ENCODE measurements around the gene CD19. TPM values are rescaled to one million over a fixed set of nuclear protein-coding genes. Genes with fewer than 3 reads are reported as not detected.

CD19 gene
- total RNA-seq, 1 donor from 2014 or later = not detected

DNA sequence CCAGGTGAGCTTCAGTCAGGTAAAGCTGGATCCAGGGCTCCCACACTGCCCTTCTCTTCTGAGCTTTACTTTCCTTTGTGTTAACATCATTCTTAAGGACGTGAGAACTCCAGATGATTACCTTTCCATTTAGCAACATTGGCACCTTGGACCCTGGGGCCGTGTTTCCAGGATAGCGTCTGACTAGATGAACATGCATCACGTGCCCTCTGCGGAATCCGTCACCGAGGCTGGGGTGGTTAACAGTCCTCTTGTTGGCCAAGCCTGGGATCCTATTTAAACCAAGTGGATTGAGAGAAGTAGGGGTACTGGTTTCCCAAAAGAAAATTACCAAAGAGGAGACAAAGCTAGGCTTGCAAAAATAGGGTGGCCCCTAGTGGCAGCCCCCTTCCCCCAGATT is 49.2 kb downstream of the CD19 start:
- no peak for DNase-seq (ENCODE audit: low read depth)

DNA sequence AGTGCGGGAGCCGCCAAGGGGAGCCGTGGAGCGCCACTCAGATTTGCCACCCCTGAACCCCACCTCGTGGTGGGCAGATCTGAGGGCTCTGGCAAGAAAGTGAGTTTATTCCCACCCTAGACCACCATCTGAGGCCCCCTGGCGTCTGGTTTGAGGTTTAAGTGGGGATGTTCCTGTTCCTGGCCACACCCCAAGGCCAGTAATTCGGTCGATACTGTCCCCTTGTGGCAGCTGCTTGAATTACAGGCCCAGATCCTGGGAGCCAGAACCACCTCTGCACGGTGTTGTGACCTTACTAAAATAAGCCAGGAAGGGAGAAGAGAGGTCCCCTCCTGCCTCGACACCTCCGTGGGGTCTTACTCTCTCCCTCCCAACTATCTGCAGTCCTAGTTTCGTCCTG is 49.7 kb downstream of the CD19 start:
- DNase-seq (ENCODE audit: low read depth) = no peak

DNA sequence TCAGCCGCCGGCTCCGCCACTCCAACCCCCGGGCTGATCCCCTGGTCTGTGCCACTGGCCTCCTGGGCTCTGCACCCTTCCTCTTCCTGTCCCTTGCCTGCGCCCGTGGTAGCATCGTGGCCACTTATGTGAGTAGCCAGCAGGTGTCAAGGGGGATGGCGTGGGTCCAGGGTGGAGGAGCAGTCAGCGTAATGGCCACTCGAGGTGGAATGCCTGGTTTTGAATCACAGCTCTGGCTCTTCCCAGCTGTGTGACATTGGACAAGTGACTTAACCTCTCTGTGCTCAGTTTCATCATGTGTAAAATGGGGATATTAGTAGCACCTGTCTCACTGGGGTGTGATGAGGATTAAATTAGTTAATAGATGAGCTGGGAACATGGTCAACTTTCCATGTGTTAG is 50.6 kb downstream of the CD19 start:
- no peak for DNase-seq (ENCODE audit: low read depth)

DNA sequence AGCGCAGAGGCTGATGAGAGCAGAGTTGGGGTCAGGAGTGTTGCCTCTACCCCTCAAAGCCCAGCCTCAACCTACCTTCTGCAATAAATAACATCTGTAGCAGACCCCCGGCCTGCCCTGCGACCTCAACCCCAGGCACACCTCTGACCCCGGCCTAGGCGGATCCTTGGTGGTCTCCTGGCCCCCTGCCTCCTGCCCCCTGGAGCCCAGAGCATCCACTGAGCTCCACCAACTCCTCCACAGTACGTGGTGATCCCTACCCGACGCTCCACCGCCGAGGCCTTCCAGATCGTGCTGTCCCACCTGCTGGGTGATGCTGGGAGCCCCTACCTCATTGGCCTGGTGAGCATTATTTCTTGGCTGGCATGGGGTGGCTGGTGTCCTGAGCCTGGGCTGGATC is 51.2 kb downstream of the CD19 start:
- DNase-seq (ENCODE audit: low read depth) = no peak

DNA sequence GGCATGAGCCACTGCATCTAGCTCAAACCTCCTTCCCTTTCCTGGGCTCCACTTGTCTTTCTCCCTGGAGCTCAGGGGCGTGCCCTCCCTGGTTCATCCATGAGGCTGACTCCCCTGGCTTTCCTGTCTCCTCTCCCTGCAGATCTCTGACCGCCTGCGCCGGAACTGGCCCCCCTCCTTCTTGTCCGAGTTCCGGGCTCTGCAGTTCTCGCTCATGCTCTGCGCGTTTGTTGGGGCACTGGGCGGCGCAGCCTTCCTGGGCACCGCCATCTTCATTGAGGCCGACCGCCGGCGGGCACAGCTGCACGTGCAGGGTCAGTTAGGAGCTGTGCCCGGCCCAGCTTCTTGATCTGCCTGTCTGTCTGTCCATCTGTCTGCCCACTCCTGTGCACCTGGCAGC is 51.9 kb downstream of the CD19 start:
- no peak for DNase-seq (ENCODE audit: low read depth)

DNA sequence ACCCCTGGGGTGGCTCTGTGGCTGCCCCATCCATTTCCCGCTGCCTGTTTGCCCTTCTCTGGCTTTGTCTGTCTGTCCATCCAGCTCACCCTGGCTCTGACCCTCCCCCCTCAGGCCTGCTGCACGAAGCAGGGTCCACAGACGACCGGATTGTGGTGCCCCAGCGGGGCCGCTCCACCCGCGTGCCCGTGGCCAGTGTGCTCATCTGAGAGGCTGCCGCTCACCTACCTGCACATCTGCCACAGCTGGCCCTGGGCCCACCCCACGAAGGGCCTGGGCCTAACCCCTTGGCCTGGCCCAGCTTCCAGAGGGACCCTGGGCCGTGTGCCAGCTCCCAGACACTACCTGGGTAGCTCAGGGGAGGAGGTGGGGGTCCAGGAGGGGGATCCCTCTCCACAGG is 52.3 kb downstream of the CD19 start:
- no peak for DNase-seq (ENCODE audit: low read depth)

DNA sequence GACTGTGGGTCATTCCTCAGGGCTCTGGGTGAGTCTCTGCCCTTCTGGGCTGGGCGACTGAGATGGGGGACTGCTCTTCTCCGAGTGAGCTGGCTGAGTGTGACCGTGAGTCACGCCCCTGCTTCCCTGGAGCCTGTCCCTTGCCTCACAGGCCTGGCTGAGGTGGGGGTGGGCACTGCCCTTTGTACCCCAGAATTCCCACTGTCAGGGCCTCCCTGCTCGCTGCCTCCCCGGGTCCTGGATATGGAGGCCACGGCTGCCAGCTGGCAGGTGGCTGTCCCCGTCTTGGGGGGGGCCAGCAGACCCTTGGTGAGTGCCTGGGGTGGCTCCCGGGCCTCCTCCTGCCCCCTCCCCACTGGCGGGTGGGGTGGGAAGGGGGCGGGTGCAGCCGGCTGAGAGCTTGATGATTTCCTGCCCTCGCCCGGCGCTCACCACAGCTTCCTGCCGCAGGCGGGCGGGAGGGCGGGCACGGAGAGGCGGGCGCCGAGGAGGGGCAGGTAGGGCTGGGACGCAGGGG is 52.9 kb downstream of the CD19 start, which contains the start of gene LAT:
TSS of gene LAT (plus strand) at position 434 of the 517 bp plus-strand sequence. CDS start 366 bp downstream, outside the sequence.
- DNase-seq (ENCODE audit: low read depth) = no peak

DNA sequence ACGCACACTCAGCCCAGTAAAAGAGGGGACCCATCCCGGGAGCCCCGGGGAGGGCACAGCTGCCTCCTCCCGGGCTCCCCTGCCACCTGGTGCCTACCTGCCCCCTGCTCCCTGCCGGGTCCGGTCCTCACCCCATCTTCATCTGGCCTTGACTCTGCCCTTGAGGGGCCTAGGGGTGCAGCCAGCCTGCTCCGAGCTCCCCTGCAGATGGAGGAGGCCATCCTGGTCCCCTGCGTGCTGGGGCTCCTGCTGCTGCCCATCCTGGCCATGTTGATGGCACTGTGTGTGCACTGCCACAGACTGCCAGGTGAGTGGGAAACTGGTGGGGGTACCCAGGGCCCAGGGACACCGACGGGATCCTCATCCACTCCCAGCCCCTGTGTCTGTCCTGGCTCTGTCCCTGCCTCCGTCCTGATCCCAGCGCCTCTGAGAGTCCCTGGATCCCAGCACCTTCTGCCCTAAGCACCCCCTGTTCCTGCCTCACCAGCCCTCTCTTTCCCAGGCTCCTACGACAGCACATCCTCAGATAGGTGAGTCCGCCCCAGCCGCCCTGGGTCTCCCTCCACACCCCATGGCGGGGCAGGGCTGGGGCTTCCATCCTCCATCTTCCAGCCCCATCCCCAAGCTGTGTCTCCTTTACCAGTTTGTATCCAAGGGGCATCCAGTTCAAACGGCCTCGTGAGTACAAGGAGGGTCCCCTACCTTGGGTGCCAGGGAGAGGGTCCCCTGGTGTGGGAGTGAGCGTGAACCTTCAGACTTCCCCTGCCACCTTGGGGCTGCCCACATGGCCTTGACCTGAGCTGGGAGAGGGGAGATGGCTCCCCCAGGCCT is 53.7 kb downstream of the CD19 start:
- no peak for DNase-seq (ENCODE audit: low read depth)

DNA sequence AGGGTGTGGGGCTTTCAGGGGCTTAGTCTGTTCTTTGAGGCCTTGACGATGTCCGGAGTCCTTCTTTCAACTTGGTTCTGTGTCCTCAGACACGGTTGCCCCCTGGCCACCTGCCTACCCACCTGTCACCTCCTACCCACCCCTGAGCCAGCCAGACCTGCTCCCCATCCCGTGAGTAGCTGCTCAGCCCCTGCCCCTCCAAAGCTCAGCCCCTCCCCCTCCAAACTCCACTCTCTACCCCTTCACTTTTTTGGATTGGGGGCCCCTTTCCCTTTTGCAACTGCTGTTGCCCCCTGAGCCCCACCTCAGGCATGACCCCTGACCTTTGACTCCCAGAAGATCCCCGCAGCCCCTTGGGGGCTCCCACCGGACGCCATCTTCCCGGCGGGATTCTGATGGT is 54.3 kb downstream of the CD19 start:
- DNase-seq (ENCODE audit: low read depth) = no peak

DNA sequence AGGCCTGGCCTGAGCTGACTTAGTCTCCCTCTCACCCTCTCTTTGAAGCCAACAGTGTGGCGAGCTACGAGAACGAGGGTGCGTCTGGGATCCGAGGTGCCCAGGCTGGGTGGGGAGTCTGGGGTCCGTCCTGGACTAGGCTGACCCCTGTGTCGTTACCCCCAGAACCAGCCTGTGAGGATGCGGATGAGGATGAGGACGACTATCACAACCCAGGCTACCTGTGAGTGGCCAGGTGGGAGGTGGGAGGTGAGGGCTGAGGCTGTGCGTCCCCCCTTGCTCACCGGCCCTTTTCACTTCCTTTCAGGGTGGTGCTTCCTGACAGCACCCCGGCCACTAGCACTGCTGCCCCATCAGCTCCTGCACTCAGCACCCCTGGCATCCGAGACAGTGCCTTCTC is 54.7 kb downstream of the CD19 start:
- DNase-seq (ENCODE audit: low read depth) = no peak

DNA sequence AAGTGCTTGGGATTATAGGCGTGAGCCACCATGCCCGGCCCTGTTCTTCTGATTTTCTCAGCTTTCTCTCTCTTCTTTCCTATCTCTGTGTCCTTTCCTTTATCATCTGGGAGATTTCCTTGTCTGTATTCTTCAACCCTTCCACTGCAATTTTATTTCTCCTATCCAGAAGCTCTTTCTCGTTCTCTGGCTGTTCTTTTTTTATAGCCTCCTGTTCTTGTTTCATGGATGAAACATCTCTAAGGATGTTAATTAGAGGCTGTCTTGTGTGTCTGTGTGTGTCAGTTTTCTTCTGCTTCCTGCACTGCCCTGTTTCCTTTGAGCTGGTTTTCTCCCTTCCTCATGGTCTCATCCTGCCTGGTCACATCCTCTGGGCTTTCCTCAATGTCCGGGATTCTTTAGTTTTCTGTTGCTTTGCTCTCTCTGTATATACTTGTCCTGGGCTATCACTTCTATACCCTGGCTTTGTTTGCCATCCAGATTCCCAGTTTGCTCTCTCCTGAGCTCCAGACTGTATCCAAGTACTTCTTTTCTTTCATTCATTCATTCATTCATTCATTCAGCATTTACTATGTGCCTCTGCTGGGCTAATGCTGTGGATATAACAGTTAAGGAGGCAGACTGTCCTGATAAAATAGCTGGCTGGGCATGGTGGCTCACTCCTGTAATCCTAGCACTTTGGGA is 55.5 kb downstream of the CD19 start:
- DNase-seq (ENCODE audit: low read depth) = no peak

Other genes with a start within 250 kb of the CD19 start
- 96.7 and 103 TPM in 2 replicates for gene EIF3C, start 220.5 kb upstream of the CD19 start, total RNA-seq
- 0.68 and 1.1 TPM in 2 replicates for gene NPIPB9, start 180.2 kb upstream of the CD19 start, total RNA-seq
- 55.4 and 70.0 TPM in 2 replicates for gene ATXN2L, start 109.0 kb upstream of the CD19 start, total RNA-seq
- 144 and 154 TPM in 2 replicates for gene TUFM, start 85.6 kb upstream of the CD19 start, total RNA-seq
- gene SH2B1, start 68.1 kb upstream of the CD19 start, total RNA-seq = 33.8 and 36.3 TPM in 2 replicates
- 103 and 120 TPM in 2 replicates for gene ATP2A1, start 53.5 kb upstream of the CD19 start, total RNA-seq
- gene RABEP2, start 6.7 kb upstream of the CD19 start, total RNA-seq = 36.6 and 41.5 TPM in 2 replicates
- 15.0 and 17.9 TPM in 2 replicates for gene NFATC2IP, start 19.0 kb downstream of the CD19 start, total RNA-seq
- 37.6 and 45.2 TPM in 2 replicates for gene SPNS1, start 42.8 kb downstream of the CD19 start, total RNA-seq
- 0.68 and 1.8 TPM in 2 replicates for gene LAT, start 53.1 kb downstream of the CD19 start, total RNA-seq